Left lobe of liver (tissue), 1 donor: ENCODE results near the gene FOXJ2. TPM values are rescaled to one million over a fixed set of nuclear protein-coding genes. Genes with fewer than 3 reads are reported as not detected.

ENCODE experiments used
- total RNA-seq: library from RNA; stranded (reverse); gene quantifications from one replicate; pipeline ENCODE4 v1.2.1, GENCODE V29; 2021
- donor health status: DM: no; HTN: yes; CAD: no.

The FOXJ2 gene
- total RNA-seq, 1 donor from 2014 or later: 5.2 TPM

Other genes with a start within 250 kb of the FOXJ2 start
- 0.70 TPM for gene NANOG, start 243.3 kb upstream of the FOXJ2 start, total RNA-seq
- 95.3 TPM for gene SLC2A14, start 159.8 kb upstream of the FOXJ2 start, total RNA-seq
- 9.4 TPM for gene SLC2A3, start 96.5 kb upstream of the FOXJ2 start, total RNA-seq
- gene C3AR1, start 33.6 kb downstream of the FOXJ2 start, total RNA-seq: 2.3 TPM
- 14.2 TPM for gene NECAP1, start 49.6 kb downstream of the FOXJ2 start, total RNA-seq
- 0.33 TPM for gene CLEC4A, start 90.9 kb downstream of the FOXJ2 start, total RNA-seq
- gene ZNF705A, start 124.3 kb downstream of the FOXJ2 start, total RNA-seq: not detected
- gene FAM90A1, start 194.9 kb downstream of the FOXJ2 start, total RNA-seq: not detected